ENCODE data around the gene TSPAN14. TPM values are rescaled to one million over a fixed set of nuclear protein-coding genes. Genes with fewer than 3 reads are reported as not detected.

TSPAN14 gene, protein sequence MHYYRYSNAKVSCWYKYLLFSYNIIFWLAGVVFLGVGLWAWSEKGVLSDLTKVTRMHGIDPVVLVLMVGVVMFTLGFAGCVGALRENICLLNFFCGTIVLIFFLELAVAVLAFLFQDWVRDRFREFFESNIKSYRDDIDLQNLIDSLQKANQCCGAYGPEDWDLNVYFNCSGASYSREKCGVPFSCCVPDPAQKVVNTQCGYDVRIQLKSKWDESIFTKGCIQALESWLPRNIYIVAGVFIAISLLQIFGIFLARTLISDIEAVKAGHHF
- 161 TPM for total RNA-seq

DNA sequence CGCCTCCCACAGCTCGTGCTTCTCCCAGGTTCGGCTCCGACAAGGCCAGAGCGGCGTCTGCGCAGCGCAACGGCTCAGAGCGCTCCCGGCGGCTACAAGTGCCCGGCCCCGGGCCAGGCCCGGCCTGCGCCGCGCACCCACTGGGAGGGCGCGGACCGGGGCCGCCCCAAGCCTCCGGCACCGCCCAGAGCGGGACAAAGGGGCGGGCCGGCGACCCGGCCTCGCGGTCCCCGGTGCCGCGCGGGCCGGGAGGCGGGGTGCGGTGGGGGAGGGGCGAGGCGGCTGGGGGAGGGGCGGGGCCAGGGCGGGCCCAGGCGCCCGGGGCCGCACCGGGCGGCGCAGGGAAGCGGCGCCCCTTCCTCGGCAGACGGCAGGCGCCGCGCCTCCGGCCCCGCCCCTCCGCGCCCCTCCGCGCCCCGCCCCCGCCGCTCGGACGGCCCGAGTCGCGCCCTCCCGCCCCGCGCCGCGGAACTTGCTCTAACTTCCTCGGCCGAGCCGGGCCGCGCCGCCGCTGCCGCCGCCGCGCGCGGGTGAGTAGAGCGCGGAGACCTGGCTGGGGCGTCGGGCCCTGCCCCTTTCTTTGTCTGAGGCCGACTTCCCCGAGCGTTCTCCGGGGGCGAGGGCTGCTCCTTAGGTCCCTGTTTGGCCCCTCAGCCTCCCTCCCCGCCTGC lies at the start of gene TSPAN14:
Gene TSPAN14 (plus strand): TSS at position 469 of the 671 bp plus-strand sequence. CDS start 34,924 bp downstream, outside the sequence.
- DNase-seq (ENCODE audit: low spot score in 2 of 2) = peak; percentile 39 to 91
- Histone ChIP-seq H3K4me1 (peaks cover 3 to 14% of the 10 kb centered on the region in 2 donors), H3K27ac (peak within 1 kb of the TSS; percentile 92 to 94), H3K36me3 (no peaks in the 10 kb centered on the region), H3K4me3 (peak within 1 kb of the TSS; percentile 80 to 93), H3K9me3 (no peaks in the 10 kb centered on the region), H3K27me3 (no peaks in the 10 kb centered on the region)
- intact Hi-C loops (cut with DNase I) = loop anchor here (2.0 kb wide), 3 partner anchors 45 to 67 kb away; partner anchors contain the start of gene PRXL2A
- TF ChIP-seq, protein P1, sequence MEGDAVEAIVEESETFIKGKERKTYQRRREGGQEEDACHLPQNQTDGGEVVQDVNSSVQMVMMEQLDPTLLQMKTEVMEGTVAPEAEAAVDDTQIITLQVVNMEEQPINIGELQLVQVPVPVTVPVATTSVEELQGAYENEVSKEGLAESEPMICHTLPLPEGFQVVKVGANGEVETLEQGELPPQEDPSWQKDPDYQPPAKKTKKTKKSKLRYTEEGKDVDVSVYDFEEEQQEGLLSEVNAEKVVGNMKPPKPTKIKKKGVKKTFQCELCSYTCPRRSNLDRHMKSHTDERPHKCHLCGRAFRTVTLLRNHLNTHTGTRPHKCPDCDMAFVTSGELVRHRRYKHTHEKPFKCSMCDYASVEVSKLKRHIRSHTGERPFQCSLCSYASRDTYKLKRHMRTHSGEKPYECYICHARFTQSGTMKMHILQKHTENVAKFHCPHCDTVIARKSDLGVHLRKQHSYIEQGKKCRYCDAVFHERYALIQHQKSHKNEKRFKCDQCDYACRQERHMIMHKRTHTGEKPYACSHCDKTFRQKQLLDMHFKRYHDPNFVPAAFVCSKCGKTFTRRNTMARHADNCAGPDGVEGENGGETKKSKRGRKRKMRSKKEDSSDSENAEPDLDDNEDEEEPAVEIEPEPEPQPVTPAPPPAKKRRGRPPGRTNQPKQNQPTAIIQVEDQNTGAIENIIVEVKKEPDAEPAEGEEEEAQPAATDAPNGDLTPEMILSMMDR (IDR thresholded peaks at IDR 0.05) = no peak

DNA sequence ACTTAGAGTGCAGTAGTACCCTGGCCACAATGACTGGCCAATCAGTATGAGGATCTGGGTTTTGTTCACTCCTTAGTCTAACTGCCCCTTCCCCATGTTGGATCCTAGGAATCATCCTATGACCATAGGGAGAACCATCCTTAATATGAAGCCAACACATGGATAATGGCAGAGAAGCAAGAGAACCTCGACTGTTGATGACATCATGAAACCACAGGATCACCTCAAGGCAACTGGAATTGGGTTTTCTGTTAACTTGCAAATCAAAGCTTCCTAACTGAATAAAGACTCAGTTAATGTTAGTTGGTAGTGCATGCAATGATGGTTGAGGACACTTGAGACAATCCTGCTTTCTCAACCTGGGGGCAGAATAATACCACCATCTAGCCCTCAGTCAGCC lies 49.1 kb upstream of the TSPAN14 start:
- TF ChIP-seq, protein P1 (IDR thresholded peaks at IDR 0.05) = no peak
- no peaks in the 10 kb centered on the region for H3K9me3 ChIP-seq
- H3K4me1 ChIP-seq = peaks cover 0 to 2% of the 10 kb centered on the region in 2 donors
- intact Hi-C loops (cut with DNase I) = no loop called here
- H3K4me3 ChIP-seq = no peak overlapping the region
- no peak for DNase-seq (ENCODE audit: low spot score in 2 of 2)
- H3K27me3 ChIP-seq = no peaks in the 10 kb centered on the region
- no peaks in the 10 kb centered on the region for H3K36me3 ChIP-seq
- H3K27ac ChIP-seq = no peak overlapping the region

DNA sequence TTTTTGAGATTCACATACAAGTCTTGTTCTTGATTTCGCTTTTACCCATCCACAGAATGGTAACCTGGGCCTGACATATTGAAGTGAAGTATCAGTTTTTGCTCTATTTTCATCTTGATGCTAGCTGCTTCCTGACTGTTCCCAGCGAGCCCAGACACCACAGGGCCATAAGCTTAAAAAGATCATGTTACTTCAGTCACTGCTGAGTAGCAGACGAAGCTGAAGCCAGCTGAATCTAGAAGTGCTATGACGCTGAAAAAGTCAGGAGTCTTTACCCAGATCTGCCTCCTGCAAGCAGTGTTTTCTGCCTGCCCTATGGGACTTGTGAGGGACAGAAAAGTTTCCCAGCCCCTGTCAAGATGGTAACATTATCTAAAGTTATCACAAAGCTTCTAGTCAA lies 48.5 kb upstream of the TSPAN14 start:
- Histone ChIP-seq H3K36me3 (no peaks in the 10 kb centered on the region), H3K4me3 (no peak overlapping the region), H3K4me1 (peaks cover 0 to 2% of the 10 kb centered on the region in 2 donors), H3K27me3 (no peaks in the 10 kb centered on the region), H3K9me3 (no peaks in the 10 kb centered on the region), H3K27ac (no peak overlapping the region)
- intact Hi-C loops (cut with DNase I) = no loop called here
- no peak for DNase-seq (ENCODE audit: low spot score in 2 of 2)
- TF ChIP-seq, protein P1 (IDR thresholded peaks at IDR 0.05) = no peak

DNA sequence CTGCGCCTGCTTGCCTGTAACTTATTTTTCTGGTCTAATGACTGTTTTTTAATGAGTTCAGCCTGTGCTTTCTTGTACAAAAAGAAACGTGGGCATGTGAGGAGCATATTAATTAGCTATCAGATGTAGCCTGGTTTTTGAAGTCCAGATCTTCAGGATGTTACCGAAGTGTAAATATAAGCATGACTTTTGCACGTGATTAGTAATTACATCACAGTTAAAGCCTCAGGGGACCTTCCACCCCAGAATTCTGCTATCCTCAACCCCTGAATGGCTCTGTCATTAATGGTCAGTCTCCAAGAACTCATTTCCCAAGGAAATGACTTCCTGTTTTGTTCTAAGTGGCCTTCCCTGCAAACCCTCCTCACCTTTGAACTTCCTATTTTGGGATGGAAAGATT lies 47.9 kb upstream of the TSPAN14 start:
- TF ChIP-seq, protein P1 (IDR thresholded peaks at IDR 0.05) = no peak
- no peak for DNase-seq (ENCODE audit: low spot score in 2 of 2)
- Histone ChIP-seq H3K27me3 (no peaks in the 10 kb centered on the region), H3K4me3 (no peak overlapping the region), H3K27ac (no peak overlapping the region), H3K4me1 (peaks cover 0 to 2% of the 10 kb centered on the region in 2 donors), H3K9me3 (no peaks in the 10 kb centered on the region), H3K36me3 (no peaks in the 10 kb centered on the region)
- intact Hi-C loops (cut with DNase I) = no loop called here

DNA sequence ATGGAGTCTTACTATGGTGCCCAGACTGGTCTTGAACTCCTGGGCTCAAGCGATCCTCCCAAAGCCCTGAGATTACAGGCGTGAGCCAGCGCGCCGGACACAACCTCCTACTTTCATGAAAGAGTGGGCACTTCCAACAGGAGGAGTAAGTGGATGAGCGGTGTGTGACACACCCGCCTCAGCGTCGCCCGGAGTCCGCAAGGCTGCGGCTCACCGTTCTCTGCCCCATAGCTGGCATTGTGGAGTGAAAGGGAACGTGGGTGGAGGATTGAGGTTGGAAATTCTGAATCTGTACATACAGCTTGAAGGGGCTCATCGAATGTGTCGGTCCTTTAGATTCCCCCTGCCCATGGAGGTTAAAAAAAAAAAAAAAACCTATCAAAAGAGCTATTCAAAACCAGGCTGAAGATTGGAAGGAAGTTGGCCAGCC lies 46.3 kb upstream of the TSPAN14 start:
- H3K27me3 ChIP-seq = no peaks in the 10 kb centered on the region
- TF ChIP-seq, protein P1 (IDR thresholded peaks at IDR 0.05) = no peak
- H3K36me3 ChIP-seq = no peaks in the 10 kb centered on the region
- peak overlapping the region; percentile 72 to 90 for H3K4me3 ChIP-seq
- intact Hi-C loops (cut with DNase I) = loop anchor here (2.0 kb wide), 2 partner anchors 19 to 47 kb away; partner anchors contain the start of gene TSPAN14
- peak overlapping the region; percentile 62 to 76 for H3K27ac ChIP-seq
- H3K9me3 ChIP-seq = no peaks in the 10 kb centered on the region
- H3K4me1 ChIP-seq = peaks cover 0 to 2% of the 10 kb centered on the region in 2 donors
- DNase-seq (ENCODE audit: low spot score in 2 of 2) = no peak

Data from ascending aorta (tissue), 2 donors.